Measurements from ENCODE around the gene TFPT. TPM values are rescaled to one million over a fixed set of nuclear protein-coding genes. Genes with fewer than 3 reads are reported as not detected.

TFPT gene
- total RNA-seq, 2 experiments from 2014 or later = 10.1 to 11.2 TPM

DNA sequence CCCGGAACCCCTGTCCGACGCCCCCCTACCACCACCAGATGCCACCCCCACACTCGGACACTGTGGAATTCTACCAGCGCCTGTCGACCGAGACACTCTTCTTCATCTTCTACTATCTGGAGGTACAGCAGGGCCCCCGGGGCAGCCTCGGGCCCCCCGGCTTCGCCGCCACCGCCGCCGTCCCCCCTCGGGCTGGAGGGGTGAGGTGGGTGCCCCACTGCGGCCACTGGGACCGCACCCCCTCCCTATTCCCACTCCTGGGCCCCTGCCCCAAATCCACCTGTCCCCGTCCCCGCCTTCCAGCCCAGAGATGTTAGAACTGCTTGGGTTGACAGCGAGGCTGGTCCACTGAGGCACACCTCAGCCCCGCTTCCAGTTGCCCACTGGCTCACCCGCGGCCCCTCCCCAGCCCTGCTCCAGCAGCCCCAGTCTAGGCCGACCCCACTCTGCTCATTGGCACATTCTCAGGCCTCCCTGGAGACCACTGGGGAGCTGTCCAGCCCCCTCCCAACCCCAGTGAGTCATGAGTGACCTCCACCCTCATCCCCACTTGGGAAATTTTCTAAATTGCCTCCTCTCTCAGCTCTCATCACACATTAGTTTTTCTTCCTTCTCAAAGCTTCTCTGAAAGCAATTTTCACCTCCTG is 37.5 kb upstream of the TFPT start:
- ATAC-seq (ENCODE audit: poor library complexity) (no peak), DNase-seq (no peak)
- TF ChIP-seq, protein P1, sequence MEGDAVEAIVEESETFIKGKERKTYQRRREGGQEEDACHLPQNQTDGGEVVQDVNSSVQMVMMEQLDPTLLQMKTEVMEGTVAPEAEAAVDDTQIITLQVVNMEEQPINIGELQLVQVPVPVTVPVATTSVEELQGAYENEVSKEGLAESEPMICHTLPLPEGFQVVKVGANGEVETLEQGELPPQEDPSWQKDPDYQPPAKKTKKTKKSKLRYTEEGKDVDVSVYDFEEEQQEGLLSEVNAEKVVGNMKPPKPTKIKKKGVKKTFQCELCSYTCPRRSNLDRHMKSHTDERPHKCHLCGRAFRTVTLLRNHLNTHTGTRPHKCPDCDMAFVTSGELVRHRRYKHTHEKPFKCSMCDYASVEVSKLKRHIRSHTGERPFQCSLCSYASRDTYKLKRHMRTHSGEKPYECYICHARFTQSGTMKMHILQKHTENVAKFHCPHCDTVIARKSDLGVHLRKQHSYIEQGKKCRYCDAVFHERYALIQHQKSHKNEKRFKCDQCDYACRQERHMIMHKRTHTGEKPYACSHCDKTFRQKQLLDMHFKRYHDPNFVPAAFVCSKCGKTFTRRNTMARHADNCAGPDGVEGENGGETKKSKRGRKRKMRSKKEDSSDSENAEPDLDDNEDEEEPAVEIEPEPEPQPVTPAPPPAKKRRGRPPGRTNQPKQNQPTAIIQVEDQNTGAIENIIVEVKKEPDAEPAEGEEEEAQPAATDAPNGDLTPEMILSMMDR (IDR thresholded peaks at IDR 0.05) = no peak
- Mint-ChIP-seq H3K27me3 (no peaks in the 10 kb centered on the region), H3K4me3 (no peak overlapping the region), H3K4me1 (ENCODE audit: low read depth) (peaks cover 30% of the 10 kb centered on the region), H3K27ac (peak overlapping the region; percentile 83), H3K36me3 (ENCODE audit: low read depth) (peaks cover 88% of the 10 kb centered on the region), H3K9me3 (no peaks in the 10 kb centered on the region)
- ChIA-PET CTCF (no interaction called here), POLR2A (interaction anchor here (0.7 to 1.2 kb wide), 3 partner anchors 16 to 37 kb away, joined by 3 to 4 read pairs (median 3); partner anchors contain the start of genes CNOT3, MBOAT7, PRPF31 and TFPT)
- H3K4me1 ChIP-seq (ENCODE audit: insufficient read depth, low read length) = peaks cover 45% of the 10 kb centered on the region
- no peak overlapping the region for H3K4me3 ChIP-seq (ENCODE audit: low read length)
- H3K27ac ChIP-seq (ENCODE audit: low read depth in 1 of 2, low read length in 2 of 2) = peak overlapping the region in 1 of 2 donors; percentile 17
- intact Hi-C loops (cut with DNase I, micrococcal nuclease) = no loop called here
- H3K36me3 ChIP-seq (ENCODE audit: insufficient read depth, low read length) = peaks cover 92% of the 10 kb centered on the region
- H3K9me3 ChIP-seq (ENCODE audit: control insufficient read depth in 1 of 2, insufficient read depth in 1 of 2, low read length in 2 of 2) = no peaks in the 10 kb centered on the region
- no peaks in the 10 kb centered on the region for H3K27me3 ChIP-seq (ENCODE audit: control insufficient read depth in 1 of 2, insufficient read depth in 2 of 2, low read length in 2 of 2)

DNA sequence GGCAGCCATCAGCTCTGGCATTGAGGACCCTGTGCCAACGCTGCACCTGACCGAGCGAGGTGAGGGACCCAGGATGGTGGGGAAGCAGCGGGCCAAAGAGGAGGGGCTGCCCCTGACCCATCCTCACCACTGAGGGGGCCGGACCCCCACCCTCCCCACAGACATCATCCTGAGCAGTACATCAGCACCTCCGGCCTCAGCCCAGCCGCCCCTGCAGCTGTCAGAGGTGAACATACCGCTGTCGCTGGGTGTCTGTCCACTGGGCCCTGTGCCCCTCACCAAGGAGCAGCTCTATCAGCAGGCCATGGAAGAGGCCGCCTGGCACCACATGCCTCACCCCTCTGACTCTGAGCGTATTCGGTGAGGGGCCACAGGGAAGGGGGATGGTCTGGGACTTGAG is 36.8 kb upstream of the TFPT start:
- ChIA-PET CTCF (no interaction called here), POLR2A (interaction anchor here (1.0 to 2.8 kb wide), 2 partner anchors 13 to 15 kb away, joined by 3 to 20 read pairs; partner anchors contain the start of gene CNOT3)
- no peak overlapping the region for H3K4me3 ChIP-seq (ENCODE audit: low read length)
- DNase-seq (no peak), ATAC-seq (ENCODE audit: poor library complexity) (no peak)
- H3K9me3 ChIP-seq (ENCODE audit: control insufficient read depth in 1 of 2, insufficient read depth in 1 of 2, low read length in 2 of 2) = no peaks in the 10 kb centered on the region
- no peak overlapping the region for H3K27ac Mint-ChIP-seq
- no peaks in the 10 kb centered on the region for H3K27me3 ChIP-seq (ENCODE audit: control insufficient read depth in 1 of 2, insufficient read depth in 2 of 2, low read length in 2 of 2)
- peaks cover 40% of the 10 kb centered on the region for H3K4me1 ChIP-seq (ENCODE audit: insufficient read depth, low read length)
- H3K4me3 Mint-ChIP-seq = no peak overlapping the region
- peaks cover 88% of the 10 kb centered on the region for H3K36me3 Mint-ChIP-seq (ENCODE audit: low read depth)
- TF ChIP-seq, protein P1 (IDR thresholded peaks at IDR 0.05) = no peak
- H3K36me3 ChIP-seq (ENCODE audit: insufficient read depth, low read length) = peaks cover 92% of the 10 kb centered on the region
- no peaks in the 10 kb centered on the region for H3K9me3 Mint-ChIP-seq
- H3K27me3 Mint-ChIP-seq = no peaks in the 10 kb centered on the region
- no peak overlapping the region for H3K27ac ChIP-seq (ENCODE audit: low read depth in 1 of 2, low read length in 2 of 2)
- peaks cover 30% of the 10 kb centered on the region for H3K4me1 Mint-ChIP-seq (ENCODE audit: low read depth)
- intact Hi-C loops (cut with DNase I, micrococcal nuclease) = no loop called here

DNA sequence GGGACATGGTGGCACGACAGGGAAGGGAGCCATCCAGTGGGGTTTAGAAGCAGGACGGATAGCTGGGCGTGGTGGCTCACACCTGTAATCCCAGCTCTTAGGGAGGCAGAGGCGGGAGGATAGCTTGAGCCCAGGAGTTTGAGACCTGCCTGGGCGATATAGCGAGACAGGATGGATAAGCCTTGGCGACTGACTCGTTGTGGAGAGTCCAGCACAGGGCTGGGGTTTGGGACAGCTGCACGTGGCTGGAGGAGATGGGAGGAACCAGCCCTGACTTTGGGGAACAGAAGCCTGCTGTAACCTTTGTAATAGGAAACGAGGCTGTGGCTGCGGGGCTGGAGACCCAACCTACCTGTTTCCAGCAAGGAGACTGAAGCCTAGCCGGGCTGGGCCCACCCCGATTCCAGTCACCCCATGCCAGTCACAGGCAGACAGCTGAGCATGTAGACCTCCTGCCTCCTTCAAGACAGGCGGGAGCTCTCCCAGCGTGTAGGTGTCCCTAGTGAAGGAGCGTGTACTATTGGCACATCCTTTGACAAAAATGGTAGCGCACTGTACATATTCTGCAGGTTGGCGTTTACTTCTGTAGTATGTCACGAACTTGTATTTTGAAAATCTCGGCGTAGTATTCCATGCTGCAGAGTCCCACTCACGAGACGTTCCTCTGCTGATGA is 36.0 kb upstream of the TFPT start:
- H3K9me3 Mint-ChIP-seq = no peaks in the 10 kb centered on the region
- DNase-seq = no peak
- no peaks in the 10 kb centered on the region for H3K9me3 ChIP-seq (ENCODE audit: control insufficient read depth in 1 of 2, insufficient read depth in 1 of 2, low read length in 2 of 2)
- ATAC-seq (ENCODE audit: poor library complexity) = no peak
- H3K36me3 ChIP-seq (ENCODE audit: insufficient read depth, low read length) = peaks cover 92% of the 10 kb centered on the region
- no peak overlapping the region for H3K27ac ChIP-seq (ENCODE audit: low read depth in 1 of 2, low read length in 2 of 2)
- ChIA-PET POLR2A (interaction anchor here (1.0 to 2.8 kb wide), 3 partner anchors 8 to 15 kb away, joined by 3 to 20 read pairs (median 9); partner anchors contain the start of genes CNOT3 and LENG1), CTCF (no interaction called here)
- TF ChIP-seq, protein P1 (IDR thresholded peaks at IDR 0.05) = no peak
- H3K4me1 Mint-ChIP-seq (ENCODE audit: low read depth) = peaks cover 25% of the 10 kb centered on the region
- H3K4me3 Mint-ChIP-seq = no peak overlapping the region
- H3K27me3 Mint-ChIP-seq = no peaks in the 10 kb centered on the region
- intact Hi-C loops (cut with DNase I, micrococcal nuclease) = no loop called here
- H3K4me3 ChIP-seq (ENCODE audit: low read length) = no peak overlapping the region
- H3K27me3 ChIP-seq (ENCODE audit: control insufficient read depth in 1 of 2, insufficient read depth in 2 of 2, low read length in 2 of 2) = no peaks in the 10 kb centered on the region
- H3K4me1 ChIP-seq (ENCODE audit: insufficient read depth, low read length) = peaks cover 35% of the 10 kb centered on the region
- H3K36me3 Mint-ChIP-seq (ENCODE audit: low read depth) = peaks cover 88% of the 10 kb centered on the region
- H3K27ac Mint-ChIP-seq = no peak overlapping the region

All from CD4-positive, alpha-beta T cell (primary cell).